GM12878 (cell line): ENCODE data around the gene TMEM11.

Source experiments
- EZH2 ChIP-seq: IDR thresholded peaks from 2 replicates; pipeline ENCODE4 v1.6.1; 2012; ENCODE audit warnings: low read depth, mild to moderate bottlenecking, control low read depth, inconsistent platforms, low read length, borderline replicate concordance; ENCODE audit not compliant: control insufficient read depth
- POLR2A ChIP-seq: IDR thresholded peaks from 2 replicates; pipeline ENCODE4 v1.6.1; 2011; ENCODE audit warnings: low read depth, mild to moderate bottlenecking, low read length
- POLR2AphosphoS5 ChIP-seq: IDR thresholded peaks from 2 replicates; pipeline ENCODE4 v1.6.1; 2011; ENCODE audit warnings: mild to moderate bottlenecking, low read length, inconsistent platforms
- TF ChIP-seq, protein P1 (sequence below): IDR thresholded peaks from 2 replicates; pipeline ENCODE4 v1.6.1; 2012; ENCODE audit warnings: low read depth, low read length, improper control_type of control experiment
- TF ChIP-seq, protein P2 (sequence below): IDR thresholded peaks from 2 replicates; pipeline ENCODE4 v1.6.1; 2012; ENCODE audit warnings: low read length, inconsistent platforms

DNA sequence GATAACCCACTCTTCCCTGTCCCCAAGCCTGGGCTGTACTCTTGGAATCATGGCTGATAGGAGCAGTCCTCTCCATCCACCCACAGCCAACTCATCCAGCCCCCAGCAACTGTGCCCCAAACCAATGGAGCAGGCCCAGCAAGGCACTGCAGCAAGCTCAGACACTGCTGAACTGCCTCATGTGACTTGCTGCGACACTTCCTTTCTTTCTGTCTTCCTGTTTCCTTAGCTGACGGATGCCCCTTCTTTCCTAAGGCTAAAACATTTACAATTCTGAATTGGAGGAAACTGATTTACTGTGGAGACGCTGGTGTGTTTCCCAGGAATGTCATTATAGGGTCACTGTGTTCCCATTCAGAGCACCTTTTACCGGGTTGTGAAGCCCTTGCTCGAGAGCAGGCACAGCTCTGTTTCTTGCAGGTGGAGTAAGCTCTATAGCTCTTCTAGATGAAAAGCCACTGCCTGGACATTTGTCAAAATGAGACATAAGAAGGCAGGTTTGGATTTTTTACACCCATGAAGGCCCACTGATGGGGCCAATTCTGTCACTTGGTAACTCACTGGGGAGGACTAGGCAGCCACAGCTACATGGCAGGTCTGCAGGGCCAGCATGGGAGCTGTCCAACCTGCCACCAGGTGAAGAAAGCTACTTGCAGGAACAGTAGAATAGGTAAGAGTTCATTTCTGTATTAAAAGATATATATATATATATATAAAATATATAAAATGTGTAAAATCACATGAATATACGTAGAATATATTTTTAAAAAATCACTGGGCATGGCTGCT lies 27.4 kb downstream of the TMEM11 start:
- no peak for TF ChIP-seq POLR2A
- no peak for TF ChIP-seq POLR2AphosphoS5
- TF ChIP-seq, protein P1, sequence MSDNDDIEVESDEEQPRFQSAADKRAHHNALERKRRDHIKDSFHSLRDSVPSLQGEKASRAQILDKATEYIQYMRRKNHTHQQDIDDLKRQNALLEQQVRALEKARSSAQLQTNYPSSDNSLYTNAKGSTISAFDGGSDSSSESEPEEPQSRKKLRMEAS: no peak
- TF ChIP-seq EZH2: no peak
- TF ChIP-seq, protein P2, sequence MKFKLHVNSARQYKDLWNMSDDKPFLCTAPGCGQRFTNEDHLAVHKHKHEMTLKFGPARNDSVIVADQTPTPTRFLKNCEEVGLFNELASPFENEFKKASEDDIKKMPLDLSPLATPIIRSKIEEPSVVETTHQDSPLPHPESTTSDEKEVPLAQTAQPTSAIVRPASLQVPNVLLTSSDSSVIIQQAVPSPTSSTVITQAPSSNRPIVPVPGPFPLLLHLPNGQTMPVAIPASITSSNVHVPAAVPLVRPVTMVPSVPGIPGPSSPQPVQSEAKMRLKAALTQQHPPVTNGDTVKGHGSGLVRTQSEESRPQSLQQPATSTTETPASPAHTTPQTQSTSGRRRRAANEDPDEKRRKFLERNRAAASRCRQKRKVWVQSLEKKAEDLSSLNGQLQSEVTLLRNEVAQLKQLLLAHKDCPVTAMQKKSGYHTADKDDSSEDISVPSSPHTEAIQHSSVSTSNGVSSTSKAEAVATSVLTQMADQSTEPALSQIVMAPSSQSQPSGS: no peak
